H1 (cell line): ENCODE measurements around the gene PTEN. TPM values are rescaled to one million over a fixed set of nuclear protein-coding genes. Genes with fewer than 3 reads are reported as not detected.

ENCODE experiments used
- ASH2L ChIP-seq: fragments of 200-600, 300-600 bp; sonication (generic); IDR thresholded peaks from one replicate; pipeline ENCODE4 v1.7.1; 2017; ENCODE audit warnings: low read length
- BRCA1 ChIP-seq: IDR thresholded peaks from 2 replicates; pipeline ENCODE4 v1.6.1; 2012; ENCODE audit warnings: low read depth, low read length, improper control_type of control experiment
- CBX5 ChIP-seq: fragments of 300-800, 300-1000 bp; sonication (generic); IDR thresholded peaks from 2 replicates; pipeline ENCODE4 v1.7.1; 2016; ENCODE audit warnings: antibody characterized with exemption, low read length, low read depth
- CEBPB ChIP-seq: IDR thresholded peaks from 2 replicates; pipeline ENCODE4 v1.6.1; 2012; ENCODE audit warnings: low read depth, low read length
- CREB1 ChIP-seq: IDR thresholded peaks from 2 replicates; pipeline ENCODE4 v1.6.1; 2012; ENCODE audit warnings: inconsistent platforms
- CTBP2 ChIP-seq: IDR thresholded peaks from 2 replicates; pipeline ENCODE4 v1.7.0; 2011; ENCODE audit warnings: borderline replicate concordance, mild to moderate bottlenecking, moderate library complexity, mixed read lengths, low read length; ENCODE audit not compliant: insufficient read depth, insufficient read length
- EZH2 ChIP-seq: fragments of 200-600 bp; sonication (generic); IDR thresholded peaks from 2 replicates; pipeline ENCODE4 v1.7.1; 2012; ENCODE audit warnings: low read depth, mild to moderate bottlenecking, moderate library complexity, low read length, inconsistent platforms; ENCODE audit not compliant: severe bottlenecking
- FOSL1 ChIP-seq: IDR thresholded peaks from 2 replicates; pipeline ENCODE4 v1.6.1; 2011; ENCODE audit warnings: mild to moderate bottlenecking, low read depth, low read length, moderate library complexity; ENCODE audit not compliant: insufficient read depth
- GTF2F1 ChIP-seq: IDR thresholded peaks from 2 replicates; pipeline ENCODE4 v1.6.1; 2012; ENCODE audit warnings: low read depth, low read length, improper control_type of control experiment, borderline replicate concordance
- HDAC6 ChIP-seq: IDR thresholded peaks from one replicate; pipeline ENCODE4 v1.7.1; 2012; ENCODE audit warnings: low read depth, mild to moderate bottlenecking, inconsistent platforms, low read length, moderate library complexity
- JUN ChIP-seq: IDR thresholded peaks from 2 replicates; pipeline ENCODE4 v1.6.1; 2011; ENCODE audit warnings: low read depth, mild to moderate bottlenecking, improper control_type of control experiment, low read length
- KDM4A ChIP-seq: IDR thresholded peaks from one replicate; pipeline ENCODE4 v1.7.1; 2012; ENCODE audit warnings: low read depth, mild to moderate bottlenecking, moderate library complexity, low read length, inconsistent platforms; ENCODE audit not compliant: severe bottlenecking
- MAX ChIP-seq: IDR thresholded peaks from 2 replicates; pipeline ENCODE4 v1.6.1; 2012; ENCODE audit warnings: inconsistent platforms
- NANOG ChIP-seq: IDR thresholded peaks from 2 replicates; pipeline ENCODE4 v1.6.1; 2011; ENCODE audit warnings: low read length, low read depth, mild to moderate bottlenecking, inconsistent platforms; ENCODE audit not compliant: insufficient read depth, poor library complexity, severe bottlenecking
- POU5F1 ChIP-seq: IDR thresholded peaks from 2 replicates; pipeline ENCODE4 v1.6.1; 2011; ENCODE audit warnings: low read depth, mild to moderate bottlenecking, low read length, moderate library complexity
- RAD21 ChIP-seq, 2 experiments: IDR thresholded peaks in 1 of 2; conservative IDR thresholded peaks in 1 of 2; 2 replicates each; pipeline ENCODE4 v1.6.1; 2011; ENCODE audit warnings: low read depth in 2 of 2, low read length in 2 of 2, improper control_type of control experiment in 1 of 2, inconsistent platforms in 1 of 2, mild to moderate bottlenecking in 1 of 2, moderate library complexity in 1 of 2
- RXRA ChIP-seq: IDR thresholded peaks from 2 replicates; pipeline ENCODE4 v1.6.1; 2011; ENCODE audit warnings: low read depth, mild to moderate bottlenecking, low read length, moderate library complexity; ENCODE audit not compliant: insufficient read depth
- SP1 ChIP-seq: IDR thresholded peaks from 2 replicates; pipeline ENCODE4 v1.6.1; 2011; ENCODE audit warnings: low read depth, low read length
- SP2 ChIP-seq: IDR thresholded peaks from 2 replicates; pipeline ENCODE4 v1.6.1; 2012; ENCODE audit warnings: mild to moderate bottlenecking, low read length, inconsistent platforms
- SP4 ChIP-seq: IDR thresholded peaks from 2 replicates; pipeline ENCODE4 v1.6.1; 2012; ENCODE audit warnings: low read length, inconsistent platforms
- SRF ChIP-seq: IDR thresholded peaks from 2 replicates; pipeline ENCODE4 v1.6.1; 2011; ENCODE audit warnings: mild to moderate bottlenecking, low read depth, low read length, moderate library complexity
- SUZ12 ChIP-seq: fragments of 200-600 bp; sonication (generic); IDR thresholded peaks from 2 replicates; pipeline ENCODE4 v1.6.1; 2012; ENCODE audit warnings: mild to moderate bottlenecking, inconsistent platforms, low read length, moderate library complexity, mixed read lengths
- TAF1 ChIP-seq: IDR thresholded peaks from 2 replicates; pipeline ENCODE4 v1.6.1; 2011; ENCODE audit warnings: mild to moderate bottlenecking, low read depth, low read length
- TAF7 ChIP-seq: optimal IDR thresholded peaks from 2 replicates; pipeline ENCODE3; 2011; ENCODE audit warnings: low read depth, mild to moderate bottlenecking, inconsistent platforms, low read length, moderate library complexity, borderline replicate concordance
- TBP ChIP-seq: IDR thresholded peaks from 2 replicates; pipeline ENCODE4 v1.6.1; 2011; ENCODE audit warnings: low read depth, low read length, improper control_type of control experiment
- TCF12 ChIP-seq: IDR thresholded peaks from 2 replicates; pipeline ENCODE4 v1.6.1; 2011; ENCODE audit warnings: low read depth, mild to moderate bottlenecking, low read length
- ZNF274 ChIP-seq: IDR thresholded peaks from 2 replicates; pipeline ENCODE4 v1.7.0; 2012; ENCODE audit warnings: low read length, borderline replicate concordance; ENCODE audit errors: extremely low read depth
- polyA plus RNA-seq, 7 experiments: library from polyadenylated mRNA; depleted of rRNA in 3 of 7; stranded (reverse) in 5 of 7; unstranded in 2 of 7; fragments of >200 nt in 5 of 7; fragments of 200-250 nt in 2 of 7; gene quantifications; 1 replicate in 5 of 7; 2 replicates in 1 of 7; 4 replicates in 1 of 7; pipeline versions ENCODE4 v1.2.1 to v1.2.3, GENCODE V29; 2011 to 2013; ENCODE audit warnings: missing spikeins in 2 of 7, mixed read lengths in 2 of 7
- total RNA-seq: library from RNA; stranded (reverse); fragmentation: NEBNext Ultra II Directional; extraction: Animal tissue kit (Norgen Biotek cat#: 25700); gene quantifications from 2 replicates; pipeline ENCODE4 v1.2.1, GENCODE V29; 2021

The PTEN gene
- total and polyA plus RNA-seq, 2 of the 8 experiments (the other 6 are each of a cell fraction or from before 2014, with no cell fraction given): 6.3 to 48.7 TPM

GRCh38 chr10:87850742-87851205 lies 12.7 kb upstream of the PTEN start (continued):
- 0 out of 2 replicates have a peak, but pooled peaks have one; percentile 27 for TF ChIP-seq TBP
- TF ChIP-seq MAX: peak; percentile 77
- no peak for TF ChIP-seq SP4
- no peak for TF ChIP-seq ZNF274
- TF ChIP-seq FOSL1: no peak
- TF ChIP-seq EZH2: no peak
- TF ChIP-seq RAD21 (IDR thresholded peaks at IDR 0.05 in 1 of 2, conservative IDR thresholded peaks at IDR 0.05 in 1 of 2; ENCODE audit: low read depth in 2 of 2, low read length in 2 of 2): peak; percentile 91
- no peak for TF ChIP-seq GTF2F1
- no peak for TF ChIP-seq SP1
- no peak for TF ChIP-seq CBX5
- no peak for TF ChIP-seq CEBPB
- TF ChIP-seq RXRA: no peak
- no peak for TF ChIP-seq SUZ12
- no peak for TF ChIP-seq POU5F1
- TF ChIP-seq SRF: no peak
- TF ChIP-seq NANOG: no peak
- no peak for TF ChIP-seq CREB1
- no peak for TF ChIP-seq KDM4A
- TF ChIP-seq JUN: no peak
- TF ChIP-seq BRCA1: no peak
- no peak for TF ChIP-seq TAF7
- no peak for TF ChIP-seq TAF1
- TF ChIP-seq ASH2L: no peak
- no peak for TF ChIP-seq TCF12
- TF ChIP-seq HDAC6: no peak
- no peak for TF ChIP-seq SP2
- TF ChIP-seq CTBP2: no peak
- TF ChIP-seq, all 59 proteins: peak for 5
